ENCODE data around the gene SERINC5.
"Not testable (repeated sequence)": the region's sequence is repeated elsewhere in the genome, so short reads cannot be mapped to it uniquely, and the experiment has no call there.

Gene SERINC5

GRCh38 chr5:80276186-80276585, 20.3 kb upstream of the SERINC5 start:
- TF ChIP-seq, protein P1, sequence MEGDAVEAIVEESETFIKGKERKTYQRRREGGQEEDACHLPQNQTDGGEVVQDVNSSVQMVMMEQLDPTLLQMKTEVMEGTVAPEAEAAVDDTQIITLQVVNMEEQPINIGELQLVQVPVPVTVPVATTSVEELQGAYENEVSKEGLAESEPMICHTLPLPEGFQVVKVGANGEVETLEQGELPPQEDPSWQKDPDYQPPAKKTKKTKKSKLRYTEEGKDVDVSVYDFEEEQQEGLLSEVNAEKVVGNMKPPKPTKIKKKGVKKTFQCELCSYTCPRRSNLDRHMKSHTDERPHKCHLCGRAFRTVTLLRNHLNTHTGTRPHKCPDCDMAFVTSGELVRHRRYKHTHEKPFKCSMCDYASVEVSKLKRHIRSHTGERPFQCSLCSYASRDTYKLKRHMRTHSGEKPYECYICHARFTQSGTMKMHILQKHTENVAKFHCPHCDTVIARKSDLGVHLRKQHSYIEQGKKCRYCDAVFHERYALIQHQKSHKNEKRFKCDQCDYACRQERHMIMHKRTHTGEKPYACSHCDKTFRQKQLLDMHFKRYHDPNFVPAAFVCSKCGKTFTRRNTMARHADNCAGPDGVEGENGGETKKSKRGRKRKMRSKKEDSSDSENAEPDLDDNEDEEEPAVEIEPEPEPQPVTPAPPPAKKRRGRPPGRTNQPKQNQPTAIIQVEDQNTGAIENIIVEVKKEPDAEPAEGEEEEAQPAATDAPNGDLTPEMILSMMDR (IDR thresholded peaks at IDR 0.05; ENCODE audit: control insufficient read depth, insufficient read depth, low read depth, low read length, missing control alignments), result no peak
- DNase-seq (ENCODE audit: low read depth), result no peak
- H3K4me3 ChIP-seq (ENCODE audit: control insufficient read depth, low read depth, low read length), result no peak overlapping the region

GRCh38 chr5:80275347-80275746, 19.5 kb upstream of the SERINC5 start:
- TF ChIP-seq, protein P1 (IDR thresholded peaks at IDR 0.05; ENCODE audit: control insufficient read depth, insufficient read depth, low read depth, low read length, missing control alignments), result peak; percentile 48
- no peak overlapping the region for H3K4me3 ChIP-seq (ENCODE audit: control insufficient read depth, low read depth, low read length)
- DNase-seq (ENCODE audit: low read depth), result no peak

- not testable (repeated sequence) for DNase-seq (ENCODE audit: low read depth); H3K4me3 ChIP-seq (ENCODE audit: control insufficient read depth, low read depth, low read length)
Observed at GRCh38 chr5:80270543-80270942, 14.7 kb upstream of the SERINC5 start.

DNA sequence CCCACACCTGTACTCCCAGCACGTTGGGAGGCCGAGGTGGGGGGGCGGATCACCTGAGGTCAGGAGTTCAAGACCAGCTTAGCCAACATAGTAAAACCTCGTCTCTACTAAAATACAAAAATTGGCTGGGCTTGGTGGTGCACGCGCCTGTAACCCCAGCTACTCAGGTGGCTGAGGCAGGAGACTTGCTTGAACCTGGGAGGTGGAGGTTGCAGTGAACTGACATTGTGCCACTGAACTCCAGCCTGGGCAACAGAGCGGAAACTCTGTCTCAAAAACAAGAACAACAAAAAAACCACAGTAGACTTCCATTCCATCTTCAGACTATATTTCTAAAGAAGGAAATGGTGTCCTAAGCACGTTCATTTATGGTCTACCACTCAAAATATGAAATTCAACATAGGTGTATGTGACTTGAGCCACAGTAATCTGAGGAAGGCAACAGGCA, 14.2 kb upstream of the SERINC5 start:
- H3K4me3 ChIP-seq (ENCODE audit: control insufficient read depth, low read depth, low read length), result no peak overlapping the region
- no peak for DNase-seq (ENCODE audit: low read depth)
- TF ChIP-seq, protein P1 (IDR thresholded peaks at IDR 0.05; ENCODE audit: control insufficient read depth, insufficient read depth, low read depth, low read length, missing control alignments), result no peak

DNA sequence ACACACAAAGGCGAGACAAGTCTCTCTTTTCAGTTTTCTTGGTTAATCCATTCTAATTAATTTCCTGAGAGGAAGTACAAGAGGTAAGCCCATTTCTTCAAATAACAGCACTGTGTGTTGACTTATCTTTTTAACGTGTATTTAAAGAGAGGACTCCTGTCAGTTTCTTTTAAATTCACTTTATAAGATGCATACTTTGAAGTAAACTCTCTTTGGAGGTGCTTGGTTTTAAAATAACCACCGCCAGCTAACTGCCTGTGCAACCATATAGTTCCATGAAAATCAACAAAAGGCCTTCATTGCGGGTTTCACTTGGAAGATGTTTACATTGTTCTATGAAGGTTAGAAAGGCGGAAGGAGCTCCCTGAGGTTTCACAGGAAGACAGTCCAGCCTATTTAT, 13.1 kb upstream of the SERINC5 start:
- TF ChIP-seq, protein P1 (IDR thresholded peaks at IDR 0.05; ENCODE audit: control insufficient read depth, insufficient read depth, low read depth, low read length, missing control alignments), result no peak
- no peak overlapping the region for H3K4me3 ChIP-seq (ENCODE audit: control insufficient read depth, low read depth, low read length)
- DNase-seq (ENCODE audit: low read depth), result no peak

DNA sequence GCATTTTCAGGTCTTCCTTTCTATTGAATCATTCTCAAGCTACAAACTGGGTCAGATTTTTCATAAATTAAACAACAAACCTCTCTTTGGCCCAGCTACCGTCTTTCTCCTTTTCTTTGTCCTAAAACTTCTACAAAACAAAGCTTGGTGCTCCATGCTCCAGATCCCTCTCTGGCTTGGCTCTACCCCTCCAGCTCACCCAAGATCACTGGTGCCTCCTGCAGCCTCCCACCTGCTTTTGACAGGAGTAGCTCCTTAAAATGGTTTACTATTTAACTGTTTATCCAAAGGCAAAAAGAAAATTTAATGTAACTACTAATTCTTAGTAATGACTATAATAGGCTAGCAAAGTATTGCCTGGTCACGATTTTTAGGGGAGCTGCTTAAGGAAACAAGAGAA, 10.7 kb upstream of the SERINC5 start:
- DNase-seq (ENCODE audit: low read depth), result no peak
- TF ChIP-seq, protein P1 (IDR thresholded peaks at IDR 0.05; ENCODE audit: control insufficient read depth, insufficient read depth, low read depth, low read length, missing control alignments), result no peak
- H3K4me3 ChIP-seq (ENCODE audit: control insufficient read depth, low read depth, low read length), result no peak overlapping the region

DNA sequence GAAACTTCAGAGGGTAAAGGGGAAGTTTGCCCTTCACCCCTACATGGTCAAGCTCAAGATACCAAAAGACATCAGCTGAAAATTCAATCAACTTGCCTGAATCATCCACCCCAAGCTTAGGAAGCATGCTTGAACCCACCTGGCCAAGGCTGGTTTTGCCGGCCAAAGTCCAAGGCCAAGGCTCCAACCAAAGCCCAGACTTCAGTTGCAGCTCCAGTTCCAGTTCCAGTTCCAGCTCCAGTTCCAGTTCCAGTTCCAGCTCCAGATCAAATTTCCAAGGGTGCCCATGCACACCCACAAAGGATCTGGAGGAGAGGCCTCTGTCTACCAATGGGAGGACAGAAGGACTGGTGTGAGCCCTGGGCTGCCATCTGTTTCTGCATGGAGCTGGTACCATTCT, 4.6 kb upstream of the SERINC5 start:
- TF ChIP-seq, protein P1 (IDR thresholded peaks at IDR 0.05; ENCODE audit: control insufficient read depth, insufficient read depth, low read depth, low read length, missing control alignments), result no peak
- no peak for DNase-seq (ENCODE audit: low read depth)

More for the DNA sequence above, 4.6 kb upstream of the SERINC5 start:
- no peak overlapping the region for H3K4me3 ChIP-seq (ENCODE audit: control insufficient read depth, low read depth, low read length)
